Trophoblast cell (in vitro differentiated cells and primary cell): ENCODE measurements around the gene SYT1.

ENCODE experiments used
- DNase-seq, 2 donors: peaks; one replicate each; pipeline ENCODE4 v3.0.0-alpha.2; 2016
- H2AFZ ChIP-seq: 2 replicates; pipeline ENCODE4 v1.6.1; 2013; ENCODE audit warnings: low read length, moderate library complexity, mild to moderate bottlenecking; ENCODE audit not compliant: insufficient read depth, poor library complexity
- H2AK5ac ChIP-seq: 2 replicates; pipeline ENCODE4 v1.6.1; 2013; ENCODE audit warnings: mild to moderate bottlenecking, low read length
- H2BK120ac ChIP-seq: 2 replicates; pipeline ENCODE4 v1.6.1; 2013; ENCODE audit warnings: low read length, mild to moderate bottlenecking, moderate library complexity; ENCODE audit not compliant: insufficient read depth, poor library complexity
- H2BK12ac ChIP-seq: 2 replicates; pipeline ENCODE4 v1.6.1; 2013; ENCODE audit warnings: mild to moderate bottlenecking, low read length, moderate library complexity
- H2BK5ac ChIP-seq: 2 replicates; pipeline ENCODE4 v1.6.1; 2013; ENCODE audit warnings: low read length, low read depth, moderate library complexity, mild to moderate bottlenecking; ENCODE audit not compliant: poor library complexity
- H3K14ac ChIP-seq: 2 replicates; pipeline ENCODE4 v1.6.1; 2013; ENCODE audit warnings: mild to moderate bottlenecking, low read length
- H3K18ac ChIP-seq: 2 replicates; pipeline ENCODE4 v1.6.1; 2013; ENCODE audit warnings: mild to moderate bottlenecking, low read length
- H3K23ac ChIP-seq: 2 replicates; pipeline ENCODE4 v1.6.1; 2013; ENCODE audit warnings: low read length
- H3K27ac ChIP-seq: 2 replicates; pipeline ENCODE4 v1.5.1; 2013; ENCODE audit warnings: low read depth, mild to moderate bottlenecking, inconsistent platforms, low read length, moderate library complexity
- H3K27me3 ChIP-seq: 2 replicates; pipeline ENCODE4 v1.6.1; 2013; ENCODE audit warnings: inconsistent platforms, mild to moderate bottlenecking, low read length, moderate library complexity; ENCODE audit not compliant: insufficient read depth
- H3K36me3 ChIP-seq, 2 experiments: 1 replicate in 1 of 2; 2 replicates in 1 of 2; pipeline ENCODE4 v1.6.1; 2013; ENCODE audit warnings: low read length in 2 of 2, mild to moderate bottlenecking in 2 of 2, moderate library complexity in 1 of 2; ENCODE audit not compliant: insufficient read depth in 2 of 2, control insufficient read depth in 1 of 2
- H3K4ac ChIP-seq: 2 replicates; pipeline ENCODE4 v1.6.1; 2013; ENCODE audit warnings: low read depth, mild to moderate bottlenecking, low read length, moderate library complexity
- H3K4me1 ChIP-seq, 2 experiments: 1 replicate in 1 of 2; 2 replicates in 1 of 2; pipeline ENCODE4 v1.6.1; 2013; ENCODE audit warnings: low read length in 2 of 2, mild to moderate bottlenecking in 2 of 2, moderate library complexity in 1 of 2; ENCODE audit not compliant: insufficient read depth in 2 of 2, control insufficient read depth in 1 of 2
- H3K4me2 ChIP-seq: 2 replicates; pipeline ENCODE4 v1.6.1; 2013; ENCODE audit warnings: inconsistent platforms, mild to moderate bottlenecking, low read length, moderate library complexity
- H3K4me3 ChIP-seq: 2 replicates; pipeline ENCODE4 v1.5.1; 2013; ENCODE audit warnings: mild to moderate bottlenecking, low read depth, low read length, inconsistent platforms
- H3K79me1 ChIP-seq: one replicate; pipeline ENCODE4 v1.6.1; 2013; ENCODE audit warnings: low read length
- H3K79me2 ChIP-seq: 2 replicates; pipeline ENCODE4 v1.6.1; 2013; ENCODE audit warnings: low read length, mild to moderate bottlenecking; ENCODE audit not compliant: control insufficient read depth, insufficient read depth, poor library complexity
- H3K9ac ChIP-seq: 2 replicates; pipeline ENCODE4 v1.6.1; 2013; ENCODE audit warnings: mild to moderate bottlenecking, low read length
- H3K9me3 ChIP-seq: 2 replicates; pipeline ENCODE4 v1.6.1; 2013; ENCODE audit warnings: low read depth, mild to moderate bottlenecking, control low read depth, inconsistent platforms, low read length; ENCODE audit not compliant: insufficient read depth
- H4K12ac ChIP-seq: 2 replicates; pipeline ENCODE4 v1.6.1; 2013; ENCODE audit warnings: low read depth, mild to moderate bottlenecking, low read length, moderate library complexity
- H4K8ac ChIP-seq: 2 replicates; pipeline ENCODE4 v1.6.1; 2013; ENCODE audit warnings: low read depth, mild to moderate bottlenecking, low read length, moderate library complexity
- H4K91ac ChIP-seq: one replicate; pipeline ENCODE4 v1.6.1; 2013; ENCODE audit warnings: low read depth, mild to moderate bottlenecking, low read length, moderate library complexity
- WGBS: extraction: QIAGEN DNeasy Blood & Tissue Kit; methylation state at CpG from one replicate; pipeline ENCODE4 v1.1.7; 2013; ENCODE audit warnings: missing lambda C conversion rate; ENCODE audit not compliant: insufficient read length, insufficient coverage; ENCODE audit errors: extremely low coverage; 5-methylcytosine and 5-hydroxymethylcytosine counted together

SYT1 gene

DNA sequence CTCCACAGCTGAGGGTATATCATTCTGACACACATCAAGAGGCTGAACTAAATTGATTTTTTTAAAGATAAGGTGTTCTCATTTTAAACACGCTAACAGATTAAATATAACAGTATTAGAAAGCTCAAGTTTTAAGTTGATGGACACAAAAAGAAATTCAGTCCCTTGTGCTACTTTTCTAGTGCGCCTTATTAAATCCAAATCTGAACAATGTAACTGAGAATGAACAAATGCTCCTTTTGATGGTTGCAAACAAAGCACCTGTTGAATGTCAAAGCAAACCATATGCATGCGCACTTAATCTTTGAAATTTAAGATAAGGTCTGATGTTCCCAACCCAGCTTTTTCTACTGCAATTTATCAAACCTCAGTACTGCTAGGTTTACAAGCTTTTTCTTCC lies 424.3 kb downstream of the SYT1 start:
- Histone ChIP-seq H3K23ac (no peak overlapping the region), H3K4me2 (no peak overlapping the region), H3K79me2 (no peaks in the 10 kb centered on the region), H4K8ac (no peak overlapping the region), H3K36me3 (no peaks in the 10 kb centered on the region), H3K14ac (no peak overlapping the region), H3K27me3 (no peaks in the 10 kb centered on the region), H3K4me3 (no peak overlapping the region), H3K9me3 (no peaks in the 10 kb centered on the region), H2BK12ac (no peak overlapping the region), H2BK120ac (no peak overlapping the region), H3K79me1 (no peaks in the 10 kb centered on the region), H4K91ac (no peak overlapping the region), H3K4me1 (no peaks in the 10 kb centered on the region), H3K18ac (no peak overlapping the region), H2BK5ac (no peak overlapping the region), H4K12ac (no peak overlapping the region), H3K4ac (no peak overlapping the region), H2AK5ac (no peak overlapping the region), H3K27ac (no peak overlapping the region), H2AFZ (no peak overlapping the region), H3K9ac (no peak overlapping the region)
- no CpG with 5 or more reads among the region's 3 CpGs for WGBS
- DNase-seq, result no peak

DNA sequence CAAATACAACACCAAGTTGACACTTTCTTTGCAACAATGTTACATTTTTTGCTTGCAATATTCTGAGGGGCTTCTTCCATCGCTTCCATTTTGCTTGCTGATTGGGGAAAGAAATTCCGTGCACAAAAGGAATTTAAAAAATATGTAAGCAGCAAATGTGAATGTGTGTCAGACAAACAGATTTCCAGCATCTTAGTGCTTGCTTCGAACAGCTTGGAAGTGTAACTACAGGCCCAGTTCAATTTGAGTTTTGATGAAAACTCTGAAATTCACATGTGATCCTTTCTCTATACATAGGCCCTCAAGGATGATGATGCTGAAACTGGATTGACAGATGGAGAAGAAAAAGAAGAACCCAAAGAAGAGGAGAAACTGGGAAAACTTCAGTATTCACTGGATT lies 427.1 kb downstream of the SYT1 start:
- no peak overlapping the region for H2AK5ac ChIP-seq
- no peak overlapping the region for H4K8ac ChIP-seq
- no peak overlapping the region for H3K14ac ChIP-seq
- no peak overlapping the region for H4K12ac ChIP-seq
- no peaks in the 10 kb centered on the region for H3K79me1 ChIP-seq
- H3K4me2 ChIP-seq, result no peak overlapping the region
- no peak overlapping the region for H2BK5ac ChIP-seq
- no peaks in the 10 kb centered on the region for H3K36me3 ChIP-seq
- H2AFZ ChIP-seq, result no peak overlapping the region
- H2BK12ac ChIP-seq, result no peak overlapping the region
- no peak overlapping the region for H3K4ac ChIP-seq
- WGBS, result no CpG with 5 or more reads among the region's 3 CpGs
- H3K9ac ChIP-seq, result no peak overlapping the region
- H3K79me2 ChIP-seq, result no peaks in the 10 kb centered on the region
- H3K27me3 ChIP-seq, result no peaks in the 10 kb centered on the region
- no peak overlapping the region for H4K91ac ChIP-seq
- H3K23ac ChIP-seq, result no peak overlapping the region
- no peak overlapping the region for H2BK120ac ChIP-seq
- no peak overlapping the region for H3K27ac ChIP-seq
- DNase-seq, result no peak
- no peak overlapping the region for H3K18ac ChIP-seq
- no peak overlapping the region for H3K4me3 ChIP-seq
- H3K9me3 ChIP-seq, result no peaks in the 10 kb centered on the region
- no peaks in the 10 kb centered on the region for H3K4me1 ChIP-seq

DNA sequence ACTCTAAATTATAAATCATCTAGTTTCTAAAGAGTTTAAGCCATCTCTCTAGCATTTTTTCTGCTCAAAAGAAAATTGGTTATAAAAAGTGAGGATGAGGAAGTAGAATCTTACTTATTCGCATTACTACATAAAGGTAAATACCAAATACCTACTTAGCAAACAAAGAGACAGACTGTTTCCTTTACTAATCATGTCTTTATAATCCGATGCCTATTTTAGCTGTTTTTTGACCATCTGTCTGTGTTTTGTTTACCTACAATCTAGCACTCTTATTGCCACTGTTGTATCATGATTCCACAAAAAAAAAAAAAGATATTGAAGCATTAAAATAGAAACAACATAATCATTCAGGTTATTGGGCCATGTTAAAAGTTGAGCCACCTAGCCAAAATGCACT lies 430.0 kb downstream of the SYT1 start:
- Histone ChIP-seq H3K4me3 (no peak overlapping the region), H3K18ac (no peak overlapping the region), H3K79me2 (no peaks in the 10 kb centered on the region), H3K4me2 (no peak overlapping the region), H4K8ac (no peak overlapping the region), H2BK5ac (no peak overlapping the region), H3K27me3 (no peaks in the 10 kb centered on the region), H3K9me3 (no peaks in the 10 kb centered on the region), H2BK120ac (no peak overlapping the region), H2AK5ac (no peak overlapping the region), H3K4ac (no peak overlapping the region), H4K91ac (no peak overlapping the region), H2BK12ac (no peak overlapping the region), H3K9ac (no peak overlapping the region), H3K23ac (no peak overlapping the region), H3K79me1 (no peaks in the 10 kb centered on the region), H3K27ac (no peak overlapping the region), H3K14ac (no peak overlapping the region), H2AFZ (no peak overlapping the region), H3K36me3 (no peaks in the 10 kb centered on the region), H3K4me1 (no peaks in the 10 kb centered on the region), H4K12ac (no peak overlapping the region)
- WGBS, result no CpG with 5 or more reads among the region's 2 CpGs
- DNase-seq, result no peak

DNA sequence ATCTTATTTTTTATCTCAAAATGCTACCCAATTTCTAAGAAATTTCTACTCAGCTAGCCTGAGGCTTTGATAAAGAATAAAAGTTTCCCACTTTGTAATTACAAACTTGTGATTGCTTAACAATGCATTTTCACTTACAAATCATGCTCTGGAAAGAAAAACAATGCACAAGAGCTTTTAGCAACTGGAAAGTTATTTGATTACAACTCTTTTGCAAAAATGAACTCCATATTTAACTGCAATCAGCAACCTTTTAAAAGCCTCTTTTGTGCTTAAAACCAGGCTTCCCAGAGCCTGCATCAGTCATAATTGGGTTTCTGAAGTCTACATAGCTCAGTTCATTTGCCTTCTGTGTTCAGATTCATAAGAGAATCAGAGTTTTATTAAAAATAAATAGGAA lies 431.0 kb downstream of the SYT1 start:
- Histone ChIP-seq H3K4me1 (no peaks in the 10 kb centered on the region), H3K27me3 (no peaks in the 10 kb centered on the region), H4K12ac (no peak overlapping the region), H3K4ac (no peak overlapping the region), H3K36me3 (no peaks in the 10 kb centered on the region), H3K18ac (no peak overlapping the region), H2BK120ac (no peak overlapping the region), H4K8ac (no peak overlapping the region), H3K14ac (no peak overlapping the region), H2BK5ac (no peak overlapping the region), H2BK12ac (no peak overlapping the region), H3K23ac (no peak overlapping the region), H3K27ac (no peak overlapping the region), H3K9ac (no peak overlapping the region), H2AFZ (no peak overlapping the region), H3K4me3 (no peak overlapping the region), H3K9me3 (no peaks in the 10 kb centered on the region), H2AK5ac (no peak overlapping the region), H3K79me2 (no peaks in the 10 kb centered on the region), H4K91ac (no peak overlapping the region), H3K4me2 (no peak overlapping the region), H3K79me1 (no peaks in the 10 kb centered on the region)
- DNase-seq, result no peak

- no CpG with 5 or more reads among the region's 5 CpGs for WGBS
- Histone ChIP-seq H4K91ac (no peak overlapping the region), H3K79me1 (no peaks in the 10 kb centered on the region)
These were observed 431.6 kb downstream of the SYT1 start for GRCh38 chr12:79296133-79296532.

More at GRCh38 chr12:79296133-79296532, 431.6 kb downstream of the SYT1 start:
- H3K23ac ChIP-seq, result no peak overlapping the region
- no peak overlapping the region for H2BK12ac ChIP-seq
- H3K4me1 ChIP-seq, result no peaks in the 10 kb centered on the region
- H3K9me3 ChIP-seq, result no peaks in the 10 kb centered on the region
- H3K4me3 ChIP-seq, result no peak overlapping the region
- no peaks in the 10 kb centered on the region for H3K36me3 ChIP-seq
- no peak overlapping the region for H4K12ac ChIP-seq
- no peak overlapping the region for H3K14ac ChIP-seq
- no peak overlapping the region for H2AFZ ChIP-seq
- H3K4ac ChIP-seq, result no peak overlapping the region
- H3K27me3 ChIP-seq, result no peaks in the 10 kb centered on the region
- no peak for DNase-seq
- H3K4me2 ChIP-seq, result no peak overlapping the region
- no peak overlapping the region for H2BK5ac ChIP-seq
- H3K27ac ChIP-seq, result no peak overlapping the region
- no peak overlapping the region for H4K8ac ChIP-seq
- no peak overlapping the region for H3K9ac ChIP-seq
- no peaks in the 10 kb centered on the region for H3K79me2 ChIP-seq
- H2AK5ac ChIP-seq, result no peak overlapping the region
- H3K18ac ChIP-seq, result no peak overlapping the region
- no peak overlapping the region for H2BK120ac ChIP-seq
